ENCODE measurements around the gene SHH. TPM values are rescaled to one million over a fixed set of nuclear protein-coding genes. Genes with fewer than 3 reads are reported as not detected.

Gene SHH
- total and polyA plus RNA-seq, 8 donors: 0.29 to 11.0 (median 2.1) TPM

DNA sequence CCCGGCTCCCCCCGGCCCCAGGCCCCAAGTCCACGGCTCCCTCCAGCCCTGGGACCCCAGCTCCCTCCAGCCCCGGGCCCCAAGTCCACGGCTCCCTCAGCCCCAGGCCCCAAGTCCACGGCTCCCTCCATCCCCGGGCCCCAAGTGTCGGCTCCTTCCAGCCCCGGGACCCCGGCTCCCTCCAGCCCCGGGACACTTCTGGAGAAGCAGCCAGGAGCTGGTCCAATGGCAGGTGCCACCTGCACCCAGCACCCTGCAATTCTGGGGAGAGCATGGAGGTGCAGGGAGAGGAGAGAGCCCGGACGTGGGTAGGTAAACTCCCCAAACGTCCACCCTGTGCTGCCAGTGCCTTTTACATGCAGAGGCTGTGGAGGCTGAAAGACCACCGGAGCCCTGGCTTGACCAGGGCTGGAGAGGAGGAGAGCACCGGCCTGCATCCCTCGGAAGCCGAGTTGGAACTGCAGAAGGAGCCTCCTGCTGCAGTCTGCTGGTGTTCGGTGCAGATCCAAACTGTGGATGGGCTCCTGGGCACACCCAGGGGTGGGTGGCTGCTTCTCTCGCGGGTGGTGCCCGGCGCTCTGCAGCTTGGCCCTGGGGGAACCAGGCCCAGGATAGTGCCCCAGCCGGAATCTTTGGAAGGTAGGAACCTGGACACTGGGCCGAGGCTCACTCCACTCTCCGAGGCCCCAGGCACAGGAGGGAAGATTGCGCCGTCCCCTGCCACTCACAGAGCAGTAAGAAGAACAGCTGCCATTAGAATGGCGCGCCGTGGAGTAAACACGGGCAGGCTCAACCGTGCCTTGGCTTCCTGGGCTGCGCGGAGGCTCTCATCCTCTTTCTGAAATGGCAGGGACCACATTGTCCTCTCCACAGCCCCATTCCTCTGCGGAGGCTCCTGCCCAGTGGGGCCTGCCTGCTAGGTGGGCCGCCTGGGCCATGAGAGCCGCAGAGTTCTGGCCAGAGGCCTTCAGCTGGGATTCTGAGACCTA lies 14.7 kb downstream of the SHH start:
- WGBS, 5 donors: 42 to 93% (median 70%) methylated on average over 13 to 38 of the region's 38 CpGs
- DNase-seq: no peak
- intact Hi-C loops (cut with DNase I; ENCODE audit: low total_unique reads): loop anchor here (5.0 to 10.0 kb wide), 2 partner anchors 357 to 680 kb away; no protein-coding TSS in a partner anchor
- H3K36me3 ChIP-seq: no peaks in the 10 kb centered on the region
- H3K9me3 ChIP-seq: no peaks in the 10 kb centered on the region
- no peak for TF ChIP-seq CTCF (IDR thresholded peaks at IDR 0.05)
- TF ChIP-seq POLR2A (IDR thresholded peaks at IDR 0.05): no peak
- no peak for TF ChIP-seq EP300 (IDR thresholded peaks at IDR 0.05)
- TF ChIP-seq POLR2AphosphoS5 (IDR thresholded peaks at IDR 0.05): no peak
- peaks cover 0 to 73% (median 13%) of the 10 kb centered on the region in 3 donors for H3K27me3 ChIP-seq
- H3K4me1 ChIP-seq: peaks cover 8 to 11% (median 9%) of the 10 kb centered on the region in 4 donors
- peak overlapping the region in 1 of 4 donors; percentile 4 for H3K4me3 ChIP-seq
- no peak overlapping the region for H3K27ac ChIP-seq

DNA sequence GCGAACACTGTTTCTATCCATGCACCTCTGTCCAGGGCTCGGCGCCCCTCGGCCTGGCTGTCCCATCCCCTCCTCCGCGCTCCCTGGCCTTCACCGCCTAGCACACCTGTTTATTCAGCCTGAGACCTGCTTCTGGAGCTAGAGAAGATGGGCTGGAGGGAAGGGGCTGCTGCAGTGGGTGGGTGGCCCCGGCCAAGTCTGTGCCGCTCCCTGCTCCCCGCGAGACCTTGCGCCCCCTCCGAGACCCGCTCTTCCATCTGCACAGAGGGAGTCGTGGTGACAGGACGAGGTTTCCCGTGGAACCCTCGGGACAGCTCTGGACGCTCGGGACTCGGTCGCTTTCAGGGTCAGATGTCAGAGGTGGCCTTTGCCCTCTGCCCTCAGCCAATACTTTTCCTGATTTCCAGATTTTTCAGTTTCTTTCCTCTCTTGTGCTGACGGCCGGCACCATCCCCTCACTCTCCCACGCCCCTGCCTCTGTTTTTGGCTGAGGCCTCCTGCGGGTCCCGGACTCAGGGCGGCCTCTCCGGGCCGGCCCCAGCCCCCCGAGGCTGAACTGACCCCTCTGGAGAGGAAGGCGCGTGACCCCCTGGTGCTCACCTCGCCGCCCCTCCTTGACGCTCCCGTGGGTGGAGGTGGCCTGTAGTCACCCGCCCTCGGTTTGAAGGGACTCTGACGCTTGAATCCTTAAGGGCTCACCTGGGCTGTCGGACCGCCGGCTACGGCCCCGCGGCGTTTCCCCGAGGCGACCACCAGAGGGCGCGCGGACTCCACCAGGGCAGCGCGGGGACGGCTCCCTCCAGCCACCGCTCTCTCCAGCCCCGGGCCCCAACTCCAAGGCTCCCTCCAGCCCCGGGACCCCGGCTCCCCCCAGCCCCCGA lies 15.6 kb downstream of the SHH start:
- H3K27ac ChIP-seq: no peak overlapping the region
- H3K27me3 ChIP-seq: peaks cover 0 to 64% (median 12%) of the 10 kb centered on the region in 3 donors
- peak; percentile 84 to 86 for DNase-seq
- H3K4me1 ChIP-seq: peaks cover 8 to 11% (median 8%) of the 10 kb centered on the region in 4 donors
- H3K36me3 ChIP-seq: no peaks in the 10 kb centered on the region
- H3K4me3 ChIP-seq: peak overlapping the region in 1 of 4 donors; percentile 4
- no peak for TF ChIP-seq POLR2A (IDR thresholded peaks at IDR 0.05)
- peak in 5 of 7 experiments; percentile 48 to 95 (median 91) for TF ChIP-seq CTCF (IDR thresholded peaks at IDR 0.05)
- no peaks in the 10 kb centered on the region for H3K9me3 ChIP-seq
- intact Hi-C loops (cut with DNase I; ENCODE audit: low total_unique reads): loop anchor here (5.0 to 10.0 kb wide), 2 partner anchors 358 to 681 kb away; no protein-coding TSS in a partner anchor
- 29 to 47% (median 32%) methylated on average over 32 to 60 of the region's 60 CpGs for WGBS, 5 donors

GRCh38 chr7:155795951-155796350 lies 16.3 kb downstream of the SHH start:
- 83 to 92% (median 89%) methylated on average over 8 of the region's 8 CpGs for WGBS, 5 donors
- no peak for DNase-seq
- Histone ChIP-seq H3K27ac (no peak overlapping the region), H3K4me3 (no peak overlapping the region), H3K36me3 (no peaks in the 10 kb centered on the region), H3K27me3 (peaks cover 0 to 57% (median 12%) of the 10 kb centered on the region in 3 donors), H3K9me3 (no peaks in the 10 kb centered on the region), H3K4me1 (peaks cover 8 to 11% (median 8%) of the 10 kb centered on the region in 4 donors)
- intact Hi-C loops (cut with DNase I; ENCODE audit: low total_unique reads): loop anchor here (5.0 to 10.0 kb wide), 2 partner anchors 359 to 681 kb away; no protein-coding TSS in a partner anchor
- TF ChIP-seq POLR2AphosphoS5 (IDR thresholded peaks at IDR 0.05): no peak
- TF ChIP-seq EP300 (IDR thresholded peaks at IDR 0.05): no peak
- no peak for TF ChIP-seq POLR2A (IDR thresholded peaks at IDR 0.05)
- no peak for TF ChIP-seq CTCF (IDR thresholded peaks at IDR 0.05)

DNA sequence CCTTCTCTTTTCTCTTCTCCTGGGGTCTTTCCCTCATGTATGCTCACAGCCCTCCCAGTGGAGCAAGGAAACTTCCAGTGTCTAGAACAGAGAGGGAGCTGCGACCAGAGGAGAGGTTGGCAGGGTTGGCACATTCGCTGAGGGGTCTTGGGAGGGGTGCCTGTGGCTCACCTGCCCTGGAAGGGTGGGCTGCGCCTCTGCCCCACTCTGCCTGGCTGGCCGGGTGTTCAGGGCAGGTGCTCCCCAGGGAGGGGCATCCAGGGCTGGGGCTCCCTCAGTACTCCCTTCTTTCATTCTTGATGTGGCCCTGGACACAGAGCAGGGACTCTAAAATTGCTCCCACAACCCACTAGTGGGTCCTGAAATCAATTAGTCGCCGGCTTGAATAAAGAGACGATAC lies 16.9 kb downstream of the SHH start:
- TF ChIP-seq CTCF (IDR thresholded peaks at IDR 0.05): no peak
- no peak for TF ChIP-seq EP300 (IDR thresholded peaks at IDR 0.05)
- TF ChIP-seq POLR2A (IDR thresholded peaks at IDR 0.05): no peak
- no peak for TF ChIP-seq POLR2AphosphoS5 (IDR thresholded peaks at IDR 0.05)
- Histone ChIP-seq H3K27me3 (peaks cover 0 to 52% (median 12%) of the 10 kb centered on the region in 3 donors), H3K27ac (no peak overlapping the region), H3K4me1 (peaks cover 8 to 11% (median 8%) of the 10 kb centered on the region in 4 donors), H3K36me3 (no peaks in the 10 kb centered on the region), H3K4me3 (no peak overlapping the region), H3K9me3 (no peaks in the 10 kb centered on the region)
- intact Hi-C loops (cut with DNase I; ENCODE audit: low total_unique reads): loop anchor here (5.0 to 10.0 kb wide), 2 partner anchors 359 to 682 kb away; no protein-coding TSS in a partner anchor
- no peak for DNase-seq
- WGBS, 5 donors: 75 to 89% (median 81%) methylated on average over 7 of the region's 7 CpGs
